ENCODE results near the gene SH3BP2.

SH3BP2 gene

GRCh38 chr4:2882341-2882740 lies 89.5 kb downstream of the SH3BP2 start:
- no peak for DNase-seq

- DNase-seq: peak; percentile 12
Measured at GRCh38 chr4:2886161-2886560, 93.3 kb downstream of the SH3BP2 start.

GRCh38 chr4:2886622-2887021 lies 93.7 kb downstream of the SH3BP2 start:
- DNase-seq: peak; percentile 20

- no peak for DNase-seq
Measured at GRCh38 chr4:2887343-2887742, 94.5 kb downstream of the SH3BP2 start.

GRCh38 chr4:2888886-2889285 lies 96.0 kb downstream of the SH3BP2 start:
- no peak for DNase-seq

Data from NCI-H2171 (cell line).